HepG2 (cell line): ENCODE results near the gene DDX28. TPM values are rescaled to one million over a fixed set of nuclear protein-coding genes. Genes with fewer than 3 reads are reported as not detected.
A peak's percentile ranks its signal among the peaks of the same experiment; 100 is the strongest.

Experiments used
- DNMT1 ChIP-seq: sonication (generic); formaldehyde crosslinking; IDR thresholded peaks from 2 replicates; pipeline ENCODE4 v1.5.1; 2020; ENCODE audit warnings: mild to moderate bottlenecking, missing genetic modification reagents
- EED ChIP-seq: sonication (generic); formaldehyde crosslinking; IDR thresholded peaks from 2 replicates; pipeline ENCODE4 v1.5.0; 2020; ENCODE audit warnings: mild to moderate bottlenecking, missing genetic modification reagents
- ERF ChIP-seq: IDR thresholded peaks from 2 replicates; pipeline ENCODE4 v1.6.1; 2018; ENCODE audit warnings: missing biosample characterization, missing genetic modification reagents
- ESRRA ChIP-seq: sonication (generic); formaldehyde crosslinking; IDR thresholded peaks from 2 replicates; pipeline ENCODE4 v1.5.1; 2020; ENCODE audit warnings: mild to moderate bottlenecking, low read depth, missing genetic modification reagents
- GABPB1 ChIP-seq: IDR thresholded peaks from 2 replicates; pipeline ENCODE4 v1.6.1; 2016; ENCODE audit warnings: mild to moderate bottlenecking, missing genetic modification reagents, moderate library complexity, missing compliant biosample characterization
- HMG20A ChIP-seq: IDR thresholded peaks from 2 replicates; pipeline ENCODE4 v1.6.1; 2016; ENCODE audit warnings: borderline replicate concordance
- KLF11 ChIP-seq: IDR thresholded peaks from 2 replicates; pipeline ENCODE4 v1.6.1; 2016; ENCODE audit warnings: missing compliant biosample characterization
- KLF12 ChIP-seq: sonication (generic); formaldehyde crosslinking; IDR thresholded peaks from 2 replicates; pipeline ENCODE4 v1.4.0; 2020; ENCODE audit warnings: missing genetic modification reagents, borderline replicate concordance
- KLF6 ChIP-seq: IDR thresholded peaks from 2 replicates; pipeline ENCODE4 v1.8.0; 2016; ENCODE audit warnings: missing biosample characterization, missing genetic modification reagents
- LCORL ChIP-seq, 2 experiments: fragments of 450-650 bp in 1 of 2; sonication (generic) in 1 of 2; formaldehyde crosslinking in 1 of 2; IDR thresholded peaks; 2 replicates each; pipeline versions ENCODE4 v1.5.0 to v1.6.1; 2017 to 2020; ENCODE audit warnings: antibody characterized with exemption in 1 of 2, missing genetic modification reagents in 1 of 2
- RBM39 ChIP-seq: fragments of 200-400 bp; formaldehyde crosslinking; IDR thresholded peaks from one replicate; pipeline ENCODE4 v1.6.1; 2018; ENCODE audit warnings: antibody characterized with exemption, mild to moderate bottlenecking, low read depth, low read length; ENCODE audit not compliant: poor library complexity, severe bottlenecking
- TAF1 ChIP-seq: sonication (generic); formaldehyde crosslinking; IDR thresholded peaks from 2 replicates; pipeline ENCODE4 v1.4.0; 2020; ENCODE audit warnings: missing genetic modification reagents
- TP53 ChIP-seq: sonication (generic); formaldehyde crosslinking; conservative IDR thresholded peaks from 2 replicates; pipeline ENCODE4 v1.4.0; 2020; ENCODE audit warnings: missing genetic modification reagents
- ZNF138 ChIP-seq: sonication (generic); formaldehyde crosslinking; IDR thresholded peaks from 2 replicates; pipeline ENCODE4 v1.5.0; 2020; ENCODE audit warnings: mild to moderate bottlenecking, low read depth, missing genetic modification reagents
- ZNF260 ChIP-seq: sonication (generic); formaldehyde crosslinking; IDR thresholded peaks from 2 replicates; pipeline ENCODE4 v1.4.0; 2020; ENCODE audit warnings: missing genetic modification reagents, low read depth, mild to moderate bottlenecking, borderline replicate concordance
- polyA plus RNA-seq, 8 experiments: library from polyadenylated mRNA; depleted of rRNA in 3 of 8; stranded (reverse) in 7 of 8; unstranded in 1 of 8; fragments of >200 nt; fragmentation: Illumina TruSeq in 4 of 8; extraction: Trizol in 4 of 8; gene quantifications; 2 replicates each; pipeline versions ENCODE4 v1.2.1 to v1.2.3, GENCODE V29; 2011 to 2016; ENCODE audit warnings: low read depth in 4 of 8, missing spikeins in 1 of 8, mixed read lengths in 1 of 8; ENCODE audit not compliant: insufficient read depth in 1 of 8
- total RNA-seq, 5 experiments: library from RNA; depleted of rRNA; stranded (reverse); fragments of >200 nt; fragmentation: Illumina TruSeq; extraction: Trizol; gene quantifications; 2 replicates each; pipeline ENCODE4 v1.2.3, GENCODE V29; 2016; ENCODE audit warnings: low read depth in 1 of 5
- TF ChIP-seq, protein P1 (sequence below): sonication (generic); formaldehyde crosslinking; IDR thresholded peaks from 2 replicates; pipeline ENCODE4 v1.5.1; 2020; ENCODE audit warnings: missing genetic modification reagents, mild to moderate bottlenecking, borderline replicate concordance
- TF ChIP-seq, protein P2 (sequence below): sonication (generic); formaldehyde crosslinking; IDR thresholded peaks from 2 replicates; pipeline ENCODE4 v1.8.1; 2023; ENCODE audit warnings: missing genetic modification reagents, inconsistent platforms, borderline replicate concordance
- TF ChIP-seq, protein P3 (sequence below): sonication (generic); formaldehyde crosslinking; IDR thresholded peaks from 2 replicates; pipeline ENCODE4 v1.4.0; 2020; ENCODE audit warnings: mild to moderate bottlenecking, missing genetic modification reagents
- TF ChIP-seq, protein P4 (sequence below): IDR thresholded peaks from 2 replicates; pipeline ENCODE4 v1.6.1; 2016; ENCODE audit warnings: mild to moderate bottlenecking
- TF ChIP-seq, protein P5 (sequence below): sonication (generic); formaldehyde crosslinking; IDR thresholded peaks from 2 replicates; pipeline ENCODE4 v1.4.0; 2020; ENCODE audit warnings: mild to moderate bottlenecking, missing genetic modification reagents
- TF ChIP-seq, protein P6 (sequence below): sonication (generic); formaldehyde crosslinking; IDR thresholded peaks from 2 replicates; pipeline ENCODE4 v1.9.0; 2021; ENCODE audit warnings: missing genetic modification reagents, borderline replicate concordance

DDX28 gene
- total and polyA plus RNA-seq, 2 of the 13 experiments (the other 11 are each of a cell fraction or from before 2014, with no cell fraction given): 14.1 to 16.4 TPM

DNA sequence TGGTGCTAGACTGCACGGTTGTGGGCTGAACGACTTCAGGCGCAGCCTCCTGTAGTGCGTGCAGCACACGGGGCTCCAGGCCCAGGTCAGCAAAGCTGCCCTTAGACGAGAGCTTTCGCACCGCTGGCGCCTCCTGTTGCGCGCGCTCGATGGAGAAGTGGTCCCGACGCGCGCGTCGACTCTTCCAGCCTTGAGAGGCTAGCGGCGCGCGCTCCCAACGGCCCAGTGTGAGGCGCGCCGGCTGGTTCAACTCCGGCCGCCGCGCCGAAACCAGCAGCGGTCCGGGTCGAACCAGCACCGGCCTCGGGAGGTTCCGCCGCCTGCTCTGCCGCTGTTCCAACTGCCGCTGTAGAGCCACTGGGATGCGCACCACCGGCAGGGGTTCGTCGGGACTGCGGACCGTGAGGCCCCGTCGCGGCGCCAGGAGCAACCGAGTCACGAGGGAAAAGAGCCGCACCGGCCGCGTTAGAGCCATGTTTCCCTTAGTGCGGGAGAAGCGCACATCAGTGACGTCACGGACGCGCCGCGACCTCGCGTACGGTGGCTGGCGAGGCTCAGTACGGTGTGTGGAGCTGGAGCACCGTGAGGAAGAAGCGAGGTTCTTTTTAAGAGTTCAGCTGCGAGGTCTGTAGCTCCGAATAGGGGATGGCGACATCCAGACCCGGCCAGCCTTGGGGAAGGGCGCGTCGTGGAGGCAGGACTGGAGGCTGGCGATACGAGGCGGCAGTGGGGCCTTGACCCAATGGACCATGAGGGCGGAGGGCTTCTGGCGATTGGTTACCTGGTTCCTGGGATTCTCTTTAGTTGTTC is at the start of gene DDX28, which contains the start of gene DUS2 (continued):
- TF ChIP-seq, protein P1, sequence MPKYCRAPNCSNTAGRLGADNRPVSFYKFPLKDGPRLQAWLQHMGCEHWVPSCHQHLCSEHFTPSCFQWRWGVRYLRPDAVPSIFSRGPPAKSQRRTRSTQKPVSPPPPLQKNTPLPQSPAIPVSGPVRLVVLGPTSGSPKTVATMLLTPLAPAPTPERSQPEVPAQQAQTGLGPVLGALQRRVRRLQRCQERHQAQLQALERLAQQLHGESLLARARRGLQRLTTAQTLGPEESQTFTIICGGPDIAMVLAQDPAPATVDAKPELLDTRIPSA: peak; percentile 87
- TF ChIP-seq, protein P2, sequence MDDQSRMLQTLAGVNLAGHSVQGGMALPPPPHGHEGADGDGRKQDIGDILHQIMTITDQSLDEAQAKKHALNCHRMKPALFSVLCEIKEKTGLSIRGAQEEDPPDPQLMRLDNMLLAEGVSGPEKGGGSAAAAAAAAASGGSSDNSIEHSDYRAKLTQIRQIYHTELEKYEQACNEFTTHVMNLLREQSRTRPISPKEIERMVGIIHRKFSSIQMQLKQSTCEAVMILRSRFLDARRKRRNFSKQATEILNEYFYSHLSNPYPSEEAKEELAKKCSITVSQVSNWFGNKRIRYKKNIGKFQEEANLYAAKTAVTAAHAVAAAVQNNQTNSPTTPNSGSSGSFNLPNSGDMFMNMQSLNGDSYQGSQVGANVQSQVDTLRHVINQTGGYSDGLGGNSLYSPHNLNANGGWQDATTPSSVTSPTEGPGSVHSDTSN (CRISPR knock-in tag): peak; percentile 79
- TF ChIP-seq ESRRA (CRISPR knock-in tag) (no peak; the same call in none of the 2 replicates), ZNF260 (CRISPR knock-in tag) (no peak), EED (peak; percentile 85; the same call in 1 of the 2 replicates), HMG20A (CRISPR knock-in tag) (peak; percentile 21; the same call in 1 of the 2 replicates), DNMT1 (CRISPR knock-in tag) (peak; percentile 75; the same call in 1 of the 2 replicates), TP53 (CRISPR knock-in tag) (peak; percentile 81), ZNF138 (CRISPR knock-in tag) (no peak; the same call in 1 of the 2 replicates), RBM39 (peak; percentile 92), TAF1 (CRISPR knock-in tag) (peak; percentile 98), LCORL (IDR thresholded peaks at IDR 0.05) (no peak), LCORL (CRISPR knock-in tag; IDR thresholded peaks at IDR 0.05) (peak; percentile 81), ERF (peak; percentile 73), KLF11 (CRISPR knock-in tag) (peak; percentile 60; the same call in 1 of the 2 replicates), GABPB1 (CRISPR knock-in tag) (peak; percentile 92), KLF6 (CRISPR knock-in tag) (peak; percentile 83), KLF12 (CRISPR knock-in tag) (peak; percentile 66)
- TF ChIP-seq, protein P3, sequence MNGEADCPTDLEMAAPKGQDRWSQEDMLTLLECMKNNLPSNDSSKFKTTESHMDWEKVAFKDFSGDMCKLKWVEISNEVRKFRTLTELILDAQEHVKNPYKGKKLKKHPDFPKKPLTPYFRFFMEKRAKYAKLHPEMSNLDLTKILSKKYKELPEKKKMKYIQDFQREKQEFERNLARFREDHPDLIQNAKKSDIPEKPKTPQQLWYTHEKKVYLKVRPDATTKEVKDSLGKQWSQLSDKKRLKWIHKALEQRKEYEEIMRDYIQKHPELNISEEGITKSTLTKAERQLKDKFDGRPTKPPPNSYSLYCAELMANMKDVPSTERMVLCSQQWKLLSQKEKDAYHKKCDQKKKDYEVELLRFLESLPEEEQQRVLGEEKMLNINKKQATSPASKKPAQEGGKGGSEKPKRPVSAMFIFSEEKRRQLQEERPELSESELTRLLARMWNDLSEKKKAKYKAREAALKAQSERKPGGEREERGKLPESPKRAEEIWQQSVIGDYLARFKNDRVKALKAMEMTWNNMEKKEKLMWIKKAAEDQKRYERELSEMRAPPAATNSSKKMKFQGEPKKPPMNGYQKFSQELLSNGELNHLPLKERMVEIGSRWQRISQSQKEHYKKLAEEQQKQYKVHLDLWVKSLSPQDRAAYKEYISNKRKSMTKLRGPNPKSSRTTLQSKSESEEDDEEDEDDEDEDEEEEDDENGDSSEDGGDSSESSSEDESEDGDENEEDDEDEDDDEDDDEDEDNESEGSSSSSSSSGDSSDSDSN (CRISPR knock-in tag): peak; percentile 90
- TF ChIP-seq, protein P4, sequence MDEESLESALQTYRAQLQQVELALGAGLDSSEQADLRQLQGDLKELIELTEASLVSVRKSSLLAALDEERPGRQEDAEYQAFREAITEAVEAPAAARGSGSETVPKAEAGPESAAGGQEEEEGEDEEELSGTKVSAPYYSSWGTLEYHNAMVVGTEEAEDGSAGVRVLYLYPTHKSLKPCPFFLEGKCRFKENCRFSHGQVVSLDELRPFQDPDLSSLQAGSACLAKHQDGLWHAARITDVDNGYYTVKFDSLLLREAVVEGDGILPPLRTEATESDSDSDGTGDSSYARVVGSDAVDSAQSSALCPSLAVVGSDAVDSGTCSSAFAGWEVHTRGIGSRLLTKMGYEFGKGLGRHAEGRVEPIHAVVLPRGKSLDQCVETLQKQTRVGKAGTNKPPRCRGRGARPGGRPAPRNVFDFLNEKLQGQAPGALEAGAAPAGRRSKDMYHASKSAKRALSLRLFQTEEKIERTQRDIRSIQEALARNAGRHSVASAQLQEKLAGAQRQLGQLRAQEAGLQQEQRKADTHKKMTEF: peak; percentile 95; the same call in 1 of the 2 replicates
- TF ChIP-seq, protein P5, sequence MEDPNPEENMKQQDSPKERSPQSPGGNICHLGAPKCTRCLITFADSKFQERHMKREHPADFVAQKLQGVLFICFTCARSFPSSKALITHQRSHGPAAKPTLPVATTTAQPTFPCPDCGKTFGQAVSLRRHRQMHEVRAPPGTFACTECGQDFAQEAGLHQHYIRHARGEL: peak; percentile 84; the same call in 1 of the 2 replicates
- TF ChIP-seq, protein P6, sequence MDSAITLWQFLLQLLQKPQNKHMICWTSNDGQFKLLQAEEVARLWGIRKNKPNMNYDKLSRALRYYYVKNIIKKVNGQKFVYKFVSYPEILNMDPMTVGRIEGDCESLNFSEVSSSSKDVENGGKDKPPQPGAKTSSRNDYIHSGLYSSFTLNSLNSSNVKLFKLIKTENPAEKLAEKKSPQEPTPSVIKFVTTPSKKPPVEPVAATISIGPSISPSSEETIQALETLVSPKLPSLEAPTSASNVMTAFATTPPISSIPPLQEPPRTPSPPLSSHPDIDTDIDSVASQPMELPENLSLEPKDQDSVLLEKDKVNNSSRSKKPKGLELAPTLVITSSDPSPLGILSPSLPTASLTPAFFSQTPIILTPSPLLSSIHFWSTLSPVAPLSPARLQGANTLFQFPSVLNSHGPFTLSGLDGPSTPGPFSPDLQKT (CRISPR knock-in tag): no peak; the same call in 1 of the 2 replicates
